ENCODE results near the gene IFT172.

GRCh38 chr2:27446057-27446456 lies 43.5 kb downstream of the IFT172 start:
- no peak for TF ChIP-seq CTCF (IDR thresholded peaks at IDR 0.05; ENCODE audit: low read depth, low read length)
- TF ChIP-seq POLR2A (IDR thresholded peaks at IDR 0.05; ENCODE audit: extremely low read depth, insufficient read length), result no peak
